ENCODE measurements around the gene C2orf80. TPM values are rescaled to one million over a fixed set of nuclear protein-coding genes. Genes with fewer than 3 reads are reported as not detected.

Gene C2orf80
- total and polyA plus RNA-seq, 12 donors: not detected

Other genes with a start within 250 kb of the C2orf80 start
- 10 to 100 TPM; 14.4 to 39.6 (median 25.3) TPM for gene PLEKHM3, start 164.5 kb downstream of the C2orf80 start, total RNA-seq
- 10 to 100 TPM in 2 of 3 donors, 1 to 10 TPM in 1; 9.5 to 16.8 (median 11.0) TPM for gene PLEKHM3, start 164.5 kb downstream of the C2orf80 start, polyA plus RNA-seq
- gene CRYGD, start 65.5 kb downstream of the C2orf80 start, total RNA-seq: not detected
- gene CRYGD, start 65.5 kb downstream of the C2orf80 start, polyA plus RNA-seq: not detected
- gene CRYGC, start 60.2 kb downstream of the C2orf80 start, total RNA-seq: not detected
- gene CRYGC, start 60.2 kb downstream of the C2orf80 start, polyA plus RNA-seq: not detected
- gene CRYGB, start 43.9 kb downstream of the C2orf80 start, total RNA-seq: not detected
- gene CRYGB, start 43.9 kb downstream of the C2orf80 start, polyA plus RNA-seq: not detected
- gene CRYGA, start 26.4 kb downstream of the C2orf80 start, total RNA-seq: not detected
- gene CRYGA, start 26.4 kb downstream of the C2orf80 start, polyA plus RNA-seq: not detected
- 100 to 1,000 TPM; 337 to 937 (median 491) TPM for gene IDH1, start 65.0 kb upstream of the C2orf80 start, total RNA-seq
- 100 to 1,000 TPM in 2 of 3 donors, 10 to 100 TPM in 1; 82.8 to 525 (median 117) TPM for gene IDH1, start 65.0 kb upstream of the C2orf80 start, polyA plus RNA-seq
- 10 to 100 TPM; 15.4 to 36.5 (median 26.0) TPM for gene PIKFYVE, start 76.2 kb upstream of the C2orf80 start, total RNA-seq
- gene PIKFYVE, start 76.2 kb upstream of the C2orf80 start, polyA plus RNA-seq: 10 to 100 TPM in 1 of 3 donors, 1 to 10 TPM in 2; 5.1 to 17.8 (median 7.4) TPM
- under 1 TPM in 7 of 9 donors, not detected in 2; 0.12 to 0.80 (median 0.28) TPM for gene PTH2R, start 216.8 kb upstream of the C2orf80 start, total RNA-seq
- under 1 TPM; 0.11 to 0.84 (median 0.48) TPM for gene PTH2R, start 216.8 kb upstream of the C2orf80 start, polyA plus RNA-seq